HL-60 (cell line): ENCODE data around the gene CDC45.

Experiments used
- DNase-seq, 2 experiments: peaks; one replicate each; pipeline ENCODE4 v3.0.0-alpha.2; 2010 to 2020; ENCODE audit warnings: low read depth in 1 of 2, low spot score in 1 of 2
- H3K27ac ChIP-seq: fragments of 250-450 bp; sonication (Bioruptor Pico); replicated peaks from 2 replicates; pipeline ENCODE4 v1.5.1; 2020; ENCODE audit warnings: mild to moderate bottlenecking, moderate library complexity
- H3K27me3 ChIP-seq: fragments of 250-450 bp; sonication (Bioruptor Pico); 2 replicates; pipeline ENCODE4 v1.5.1; 2021; ENCODE audit warnings: mild to moderate bottlenecking, moderate library complexity; ENCODE audit not compliant: insufficient read depth, poor library complexity, severe bottlenecking
- H3K4me3 ChIP-seq: replicated peaks from 2 replicates; pipeline ENCODE4 v1.5.1; 2011; ENCODE audit warnings: mild to moderate bottlenecking, control low read depth, low read length; ENCODE audit not compliant: insufficient read depth
- GABPA ChIP-seq: IDR thresholded peaks from 2 replicates; pipeline ENCODE4 v1.6.1; 2012; ENCODE audit warnings: low read depth
- POLR2AphosphoS5 ChIP-seq: IDR thresholded peaks from 2 replicates; pipeline ENCODE4 v1.6.1; 2012; ENCODE audit warnings: low read depth
- SPI1 ChIP-seq: IDR thresholded peaks from 2 replicates; pipeline ENCODE4 v1.6.1; 2012; ENCODE audit warnings: low read depth, mild to moderate bottlenecking, borderline replicate concordance
- TF ChIP-seq, protein P1 (sequence below): IDR thresholded peaks from 2 replicates; pipeline ENCODE4 v1.6.1; 2012; ENCODE audit warnings: low read depth; ENCODE audit not compliant: insufficient replicate concordance
- TF ChIP-seq, protein P2 (sequence below): IDR thresholded peaks from one replicate; pipeline ENCODE4 v1.5.1; 2011; ENCODE audit warnings: low read length, control low read depth, inconsistent platforms; ENCODE audit not compliant: insufficient read depth

CDC45 gene

DNA sequence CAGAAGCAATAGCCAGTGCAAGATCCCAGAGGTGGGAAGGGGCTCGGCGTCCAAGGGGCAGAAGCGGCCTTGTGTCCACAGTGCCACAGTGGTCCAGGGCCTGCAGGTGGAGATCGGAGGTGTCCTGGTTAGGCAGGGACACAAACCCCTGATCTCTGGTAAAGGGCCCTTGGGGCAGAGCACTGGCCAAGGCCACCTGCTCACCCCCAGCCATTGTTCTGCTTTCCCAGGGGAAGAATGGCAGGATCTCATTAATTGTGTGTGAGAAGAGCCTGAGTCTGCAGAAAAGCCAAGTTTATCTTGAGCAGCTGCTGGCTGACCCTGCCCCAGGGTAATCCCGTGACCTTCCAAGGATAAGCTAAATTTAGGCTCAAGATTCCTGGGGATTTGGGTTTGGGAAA is 47.6 kb downstream of the CDC45 start:
- DNase-seq = no peak
- TF ChIP-seq, protein P1, sequence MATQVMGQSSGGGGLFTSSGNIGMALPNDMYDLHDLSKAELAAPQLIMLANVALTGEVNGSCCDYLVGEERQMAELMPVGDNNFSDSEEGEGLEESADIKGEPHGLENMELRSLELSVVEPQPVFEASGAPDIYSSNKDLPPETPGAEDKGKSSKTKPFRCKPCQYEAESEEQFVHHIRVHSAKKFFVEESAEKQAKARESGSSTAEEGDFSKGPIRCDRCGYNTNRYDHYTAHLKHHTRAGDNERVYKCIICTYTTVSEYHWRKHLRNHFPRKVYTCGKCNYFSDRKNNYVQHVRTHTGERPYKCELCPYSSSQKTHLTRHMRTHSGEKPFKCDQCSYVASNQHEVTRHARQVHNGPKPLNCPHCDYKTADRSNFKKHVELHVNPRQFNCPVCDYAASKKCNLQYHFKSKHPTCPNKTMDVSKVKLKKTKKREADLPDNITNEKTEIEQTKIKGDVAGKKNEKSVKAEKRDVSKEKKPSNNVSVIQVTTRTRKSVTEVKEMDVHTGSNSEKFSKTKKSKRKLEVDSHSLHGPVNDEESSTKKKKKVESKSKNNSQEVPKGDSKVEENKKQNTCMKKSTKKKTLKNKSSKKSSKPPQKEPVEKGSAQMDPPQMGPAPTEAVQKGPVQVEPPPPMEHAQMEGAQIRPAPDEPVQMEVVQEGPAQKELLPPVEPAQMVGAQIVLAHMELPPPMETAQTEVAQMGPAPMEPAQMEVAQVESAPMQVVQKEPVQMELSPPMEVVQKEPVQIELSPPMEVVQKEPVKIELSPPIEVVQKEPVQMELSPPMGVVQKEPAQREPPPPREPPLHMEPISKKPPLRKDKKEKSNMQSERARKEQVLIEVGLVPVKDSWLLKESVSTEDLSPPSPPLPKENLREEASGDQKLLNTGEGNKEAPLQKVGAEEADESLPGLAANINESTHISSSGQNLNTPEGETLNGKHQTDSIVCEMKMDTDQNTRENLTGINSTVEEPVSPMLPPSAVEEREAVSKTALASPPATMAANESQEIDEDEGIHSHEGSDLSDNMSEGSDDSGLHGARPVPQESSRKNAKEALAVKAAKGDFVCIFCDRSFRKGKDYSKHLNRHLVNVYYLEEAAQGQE = no peak
- TF ChIP-seq, protein P2, sequence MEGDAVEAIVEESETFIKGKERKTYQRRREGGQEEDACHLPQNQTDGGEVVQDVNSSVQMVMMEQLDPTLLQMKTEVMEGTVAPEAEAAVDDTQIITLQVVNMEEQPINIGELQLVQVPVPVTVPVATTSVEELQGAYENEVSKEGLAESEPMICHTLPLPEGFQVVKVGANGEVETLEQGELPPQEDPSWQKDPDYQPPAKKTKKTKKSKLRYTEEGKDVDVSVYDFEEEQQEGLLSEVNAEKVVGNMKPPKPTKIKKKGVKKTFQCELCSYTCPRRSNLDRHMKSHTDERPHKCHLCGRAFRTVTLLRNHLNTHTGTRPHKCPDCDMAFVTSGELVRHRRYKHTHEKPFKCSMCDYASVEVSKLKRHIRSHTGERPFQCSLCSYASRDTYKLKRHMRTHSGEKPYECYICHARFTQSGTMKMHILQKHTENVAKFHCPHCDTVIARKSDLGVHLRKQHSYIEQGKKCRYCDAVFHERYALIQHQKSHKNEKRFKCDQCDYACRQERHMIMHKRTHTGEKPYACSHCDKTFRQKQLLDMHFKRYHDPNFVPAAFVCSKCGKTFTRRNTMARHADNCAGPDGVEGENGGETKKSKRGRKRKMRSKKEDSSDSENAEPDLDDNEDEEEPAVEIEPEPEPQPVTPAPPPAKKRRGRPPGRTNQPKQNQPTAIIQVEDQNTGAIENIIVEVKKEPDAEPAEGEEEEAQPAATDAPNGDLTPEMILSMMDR = no peak
- no peak for TF ChIP-seq GABPA
- no peak for TF ChIP-seq SPI1
- TF ChIP-seq POLR2AphosphoS5 = no peak
- Histone ChIP-seq H3K27ac (no peak overlapping the region), H3K4me3 (no peak overlapping the region), H3K27me3 (peaks cover 30% of the 10 kb centered on the region)

DNA sequence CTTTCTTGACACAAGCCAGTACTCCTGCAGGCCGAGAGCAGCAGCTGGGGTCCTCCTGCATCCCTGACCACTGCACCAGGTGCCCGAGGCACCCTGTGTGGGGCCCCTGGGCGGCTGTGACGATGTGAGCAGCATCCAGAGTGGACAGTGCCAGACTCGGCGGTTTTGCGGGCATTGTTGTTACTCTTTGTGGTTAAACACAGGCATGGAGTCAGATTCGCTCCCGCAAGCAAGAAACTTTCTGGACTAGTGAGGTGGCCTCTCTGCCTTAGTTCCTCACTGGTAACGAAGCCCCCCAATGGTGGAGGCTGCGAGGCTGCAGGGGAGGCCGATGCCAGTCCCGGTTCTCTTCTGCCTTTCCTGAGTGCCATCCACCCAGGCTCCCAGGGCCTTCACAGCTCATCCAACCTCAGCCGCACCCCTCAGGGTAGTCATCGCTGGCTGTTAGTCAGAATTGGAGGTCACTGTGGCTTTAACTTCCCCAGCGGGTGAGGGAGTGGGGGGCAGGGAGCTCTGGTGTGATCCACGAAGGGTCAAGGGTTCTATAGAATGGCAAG is 48.2 kb downstream of the CDC45 start:
- Histone ChIP-seq H3K4me3 (no peak overlapping the region), H3K27ac (no peak overlapping the region), H3K27me3 (peaks cover 28% of the 10 kb centered on the region)
- no peak for DNase-seq
- TF ChIP-seq GABPA = no peak
- TF ChIP-seq, protein P2 = no peak
- TF ChIP-seq, protein P1 = no peak
- no peak for TF ChIP-seq SPI1
- TF ChIP-seq POLR2AphosphoS5 = no peak

DNA sequence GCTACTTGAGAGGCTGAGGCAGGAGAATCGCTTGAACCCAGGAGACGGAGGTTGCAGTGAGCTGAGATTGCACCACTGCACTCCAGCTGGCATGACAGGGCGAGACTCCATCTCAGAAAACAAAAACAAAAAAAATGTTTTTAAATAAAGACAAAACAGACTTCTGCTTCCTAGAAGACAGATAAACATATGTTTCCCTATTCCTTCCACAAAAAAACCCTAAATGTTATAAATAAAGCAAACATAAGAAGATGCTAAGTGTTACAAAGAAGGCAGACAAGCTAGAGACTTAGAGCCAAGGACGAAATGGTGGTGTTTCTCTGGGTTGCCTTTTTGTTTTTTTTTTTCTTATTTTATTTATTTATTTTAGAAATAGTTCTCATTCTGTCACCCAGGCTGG is 50.1 kb downstream of the CDC45 start:
- TF ChIP-seq, protein P2 = no peak
- TF ChIP-seq, protein P1 = no peak
- no peak for TF ChIP-seq POLR2AphosphoS5
- TF ChIP-seq GABPA = no peak
- TF ChIP-seq SPI1 = no peak
- DNase-seq = no peak
- Histone ChIP-seq H3K4me3 (no peak overlapping the region), H3K27me3 (peaks cover 11% of the 10 kb centered on the region), H3K27ac (no peak overlapping the region)
